ENCODE results near the gene TCF21.
"Not testable (repeated sequence)": the region's sequence is repeated elsewhere in the genome, so short reads cannot be mapped to it uniquely, and the experiment has no call there.

Gene TCF21

DNA sequence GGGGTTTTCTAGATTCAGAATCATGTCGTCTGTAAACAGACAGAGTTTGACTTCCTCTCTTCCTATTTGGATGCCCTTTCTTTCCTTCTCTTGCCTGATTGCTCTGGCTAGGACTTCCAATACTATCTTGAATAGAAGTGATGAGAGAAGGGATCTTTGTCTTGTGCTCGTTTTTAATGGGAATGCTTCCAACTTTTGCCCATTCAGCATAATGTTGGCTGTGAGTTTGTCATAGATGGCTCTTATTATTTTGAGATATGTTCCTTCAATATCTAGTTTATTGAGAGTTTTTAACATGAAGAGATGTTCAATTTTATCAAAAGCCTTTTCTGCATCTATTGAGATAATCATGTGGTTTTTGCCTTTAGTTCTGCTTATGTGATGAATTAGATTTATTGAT, 27.6 kb upstream of the TCF21 start:
- not testable (repeated sequence) for H3K9me3 ChIP-seq (ENCODE audit: control insufficient read depth in 1 of 2, low read length in 2 of 2); H3K4me3 ChIP-seq (ENCODE audit: low read depth in 1 of 2, low read length in 2 of 2); H3K27me3 ChIP-seq (ENCODE audit: control insufficient read depth in 1 of 2, insufficient read depth in 2 of 2, low read length in 2 of 2)

DNA sequence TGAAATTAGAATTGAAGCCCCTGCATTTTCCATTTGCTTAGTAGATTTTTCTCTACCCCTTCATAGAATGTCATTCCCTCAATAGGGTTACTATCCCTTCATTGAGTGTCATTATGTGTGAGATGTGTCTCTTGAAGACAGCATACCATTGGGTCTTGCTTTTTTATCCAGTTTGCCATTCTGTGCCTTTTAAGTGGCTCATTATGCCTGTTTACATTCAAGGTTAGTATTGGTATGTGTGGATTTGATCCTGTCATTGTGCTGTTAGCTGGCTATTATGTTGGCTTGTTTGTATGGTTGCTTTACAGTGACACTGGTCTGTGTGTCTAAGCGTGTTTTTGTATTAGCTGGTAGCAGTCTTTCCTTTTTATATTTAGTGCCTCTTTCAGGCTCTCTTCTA, 25.7 kb upstream of the TCF21 start:
- no peaks in the 10 kb centered on the region for H3K27me3 ChIP-seq (ENCODE audit: control insufficient read depth in 1 of 2, insufficient read depth in 2 of 2, low read length in 2 of 2)
- H3K4me3 ChIP-seq (ENCODE audit: low read depth in 1 of 2, low read length in 2 of 2), result no peak overlapping the region
- no peaks in the 10 kb centered on the region for H3K4me1 ChIP-seq (ENCODE audit: control insufficient read depth in 1 of 2, insufficient read depth in 2 of 2, low read length in 2 of 2)
- H3K27ac ChIP-seq (ENCODE audit: low read depth, low read length), result no peak overlapping the region
- peaks cover 0 to 9% of the 10 kb centered on the region in 2 donors for H3K9me3 ChIP-seq (ENCODE audit: control insufficient read depth in 1 of 2, low read length in 2 of 2)
- no peaks in the 10 kb centered on the region for H3K36me3 ChIP-seq (ENCODE audit: control insufficient read depth in 1 of 2, insufficient read depth in 2 of 2, low read length in 2 of 2)
- H3K9ac ChIP-seq (ENCODE audit: low read depth in 1 of 2, low read length in 2 of 2), result no peak overlapping the region

More for the DNA sequence above, 27.6 kb upstream of the TCF21 start:
- H3K9ac ChIP-seq (ENCODE audit: low read depth in 1 of 2, low read length in 2 of 2); H3K36me3 ChIP-seq (ENCODE audit: control insufficient read depth in 1 of 2, insufficient read depth in 2 of 2, low read length in 2 of 2); H3K27ac ChIP-seq (ENCODE audit: low read depth, low read length); H3K4me1 ChIP-seq (ENCODE audit: control insufficient read depth in 1 of 2, insufficient read depth in 2 of 2, low read length in 2 of 2): not testable (repeated sequence)

DNA sequence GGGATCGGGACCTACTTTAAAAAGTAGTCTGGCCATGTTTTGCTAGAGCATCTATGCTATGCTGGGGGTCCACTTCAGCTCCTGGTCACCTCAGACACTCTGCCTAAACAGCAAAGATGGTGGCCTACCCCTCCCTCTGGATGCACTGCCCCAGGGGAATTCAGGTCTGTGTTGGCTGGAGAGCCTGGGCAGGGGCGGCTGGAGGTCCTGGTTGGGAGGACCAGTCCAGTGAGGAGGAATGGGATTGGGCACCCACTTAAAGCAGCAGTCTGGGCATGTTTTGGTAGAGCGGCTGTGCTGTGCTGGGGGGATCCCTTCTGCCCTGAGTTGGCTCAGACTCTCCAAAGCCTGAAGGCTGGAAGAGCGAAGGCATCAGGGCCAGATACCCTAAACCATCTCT, 23.2 kb upstream of the TCF21 start:
- Histone ChIP-seq H3K36me3 (ENCODE audit: control insufficient read depth in 1 of 2, insufficient read depth in 2 of 2, low read length in 2 of 2) (no peaks in the 10 kb centered on the region), H3K9me3 (ENCODE audit: control insufficient read depth in 1 of 2, low read length in 2 of 2) (peaks cover 0 to 9% of the 10 kb centered on the region in 2 donors), H3K4me3 (ENCODE audit: low read depth in 1 of 2, low read length in 2 of 2) (no peak overlapping the region), H3K27me3 (ENCODE audit: control insufficient read depth in 1 of 2, insufficient read depth in 2 of 2, low read length in 2 of 2) (no peaks in the 10 kb centered on the region), H3K4me1 (ENCODE audit: control insufficient read depth in 1 of 2, insufficient read depth in 2 of 2, low read length in 2 of 2) (no peaks in the 10 kb centered on the region), H3K9ac (ENCODE audit: low read depth in 1 of 2, low read length in 2 of 2) (no peak overlapping the region), H3K27ac (ENCODE audit: low read depth, low read length) (no peak overlapping the region)

DNA sequence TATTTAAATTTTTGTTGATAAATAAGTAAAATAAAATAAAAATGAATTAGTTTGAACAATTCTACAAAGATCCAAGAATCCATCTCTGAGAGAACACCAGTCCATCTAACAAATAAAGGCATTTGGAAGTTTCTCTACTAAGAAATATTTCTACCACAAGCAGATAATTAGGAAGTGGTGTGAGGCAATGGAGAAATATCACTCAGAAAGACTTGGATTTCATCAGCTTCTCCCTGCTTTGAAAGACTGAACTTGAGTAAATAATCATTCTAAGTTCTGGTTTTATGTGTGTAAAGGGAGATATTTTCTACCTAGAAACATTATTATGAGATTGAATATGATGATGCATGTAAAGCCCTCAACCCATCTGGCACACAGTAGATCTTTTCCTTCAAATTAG, 17.8 kb upstream of the TCF21 start:
- no peaks in the 10 kb centered on the region for H3K9me3 ChIP-seq (ENCODE audit: control insufficient read depth in 1 of 2, low read length in 2 of 2)
- H3K27ac ChIP-seq (ENCODE audit: low read depth, low read length), result no peak overlapping the region
- no peak overlapping the region for H3K9ac ChIP-seq (ENCODE audit: low read depth in 1 of 2, low read length in 2 of 2)
- H3K4me3 ChIP-seq (ENCODE audit: low read depth in 1 of 2, low read length in 2 of 2), result no peak overlapping the region
- H3K36me3 ChIP-seq (ENCODE audit: control insufficient read depth in 1 of 2, insufficient read depth in 2 of 2, low read length in 2 of 2), result no peaks in the 10 kb centered on the region
- no peaks in the 10 kb centered on the region for H3K4me1 ChIP-seq (ENCODE audit: control insufficient read depth in 1 of 2, insufficient read depth in 2 of 2, low read length in 2 of 2)
- H3K27me3 ChIP-seq (ENCODE audit: control insufficient read depth in 1 of 2, insufficient read depth in 2 of 2, low read length in 2 of 2), result no peaks in the 10 kb centered on the region

DNA sequence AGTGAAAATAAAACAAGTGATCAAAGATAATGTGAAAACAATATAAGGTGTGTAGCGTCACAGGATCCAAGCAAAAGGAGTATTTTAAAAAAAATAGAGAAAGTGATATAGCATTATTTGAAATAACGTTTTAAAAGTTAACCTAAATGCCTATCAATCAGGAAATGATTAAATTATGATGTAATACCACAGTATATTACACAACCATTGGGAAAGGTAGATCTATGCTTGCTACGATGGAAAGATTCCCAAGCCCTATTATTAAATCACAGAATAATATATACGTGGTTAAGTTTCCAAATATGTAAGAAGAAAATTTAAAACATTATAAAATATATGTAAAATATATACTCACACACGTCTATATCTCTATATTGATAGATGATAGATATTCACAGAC, 15.4 kb upstream of the TCF21 start:
- Histone ChIP-seq H3K9ac (ENCODE audit: low read depth in 1 of 2, low read length in 2 of 2) (no peak overlapping the region), H3K9me3 (ENCODE audit: control insufficient read depth in 1 of 2, low read length in 2 of 2) (no peaks in the 10 kb centered on the region), H3K4me1 (ENCODE audit: control insufficient read depth in 1 of 2, insufficient read depth in 2 of 2, low read length in 2 of 2) (no peaks in the 10 kb centered on the region)

DNA sequence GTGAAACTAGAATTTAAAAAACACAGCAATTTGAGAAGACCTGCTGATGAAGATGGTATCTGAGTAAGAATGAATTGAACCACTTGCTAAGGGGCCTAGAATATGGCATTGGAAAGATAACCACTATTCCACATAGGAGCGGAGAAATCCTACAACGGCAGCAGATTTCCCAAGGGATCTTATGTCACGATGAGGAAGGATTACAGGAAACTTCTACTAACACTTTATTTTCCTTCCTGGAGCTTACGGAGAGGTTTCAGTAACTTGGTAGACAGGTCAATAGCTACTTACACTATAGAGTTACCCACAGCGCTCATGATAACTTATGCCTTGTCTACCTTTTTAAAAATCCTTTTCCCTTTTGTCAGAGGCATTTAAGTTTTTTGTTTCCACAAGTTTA, 11.8 kb upstream of the TCF21 start:
- no peaks in the 10 kb centered on the region for H3K4me1 ChIP-seq (ENCODE audit: control insufficient read depth in 1 of 2, insufficient read depth in 2 of 2, low read length in 2 of 2)
- H3K9ac ChIP-seq (ENCODE audit: low read depth in 1 of 2, low read length in 2 of 2), result no peak overlapping the region
- H3K27ac ChIP-seq (ENCODE audit: low read depth, low read length), result no peak overlapping the region
- H3K9me3 ChIP-seq (ENCODE audit: control insufficient read depth in 1 of 2, low read length in 2 of 2), result no peaks in the 10 kb centered on the region
- H3K36me3 ChIP-seq (ENCODE audit: control insufficient read depth in 1 of 2, insufficient read depth in 2 of 2, low read length in 2 of 2), result no peaks in the 10 kb centered on the region
- peaks cover 0 to 6% of the 10 kb centered on the region in 2 donors for H3K27me3 ChIP-seq (ENCODE audit: control insufficient read depth in 1 of 2, insufficient read depth in 2 of 2, low read length in 2 of 2)
- no peak overlapping the region for H3K4me3 ChIP-seq (ENCODE audit: low read depth in 1 of 2, low read length in 2 of 2)

More for the DNA sequence above, 15.4 kb upstream of the TCF21 start:
- Histone ChIP-seq H3K36me3 (ENCODE audit: control insufficient read depth in 1 of 2, insufficient read depth in 2 of 2, low read length in 2 of 2) (no peaks in the 10 kb centered on the region), H3K27me3 (ENCODE audit: control insufficient read depth in 1 of 2, insufficient read depth in 2 of 2, low read length in 2 of 2) (no peaks in the 10 kb centered on the region), H3K27ac (ENCODE audit: low read depth, low read length) (no peak overlapping the region), H3K4me3 (ENCODE audit: low read depth in 1 of 2, low read length in 2 of 2) (no peak overlapping the region)

DNA sequence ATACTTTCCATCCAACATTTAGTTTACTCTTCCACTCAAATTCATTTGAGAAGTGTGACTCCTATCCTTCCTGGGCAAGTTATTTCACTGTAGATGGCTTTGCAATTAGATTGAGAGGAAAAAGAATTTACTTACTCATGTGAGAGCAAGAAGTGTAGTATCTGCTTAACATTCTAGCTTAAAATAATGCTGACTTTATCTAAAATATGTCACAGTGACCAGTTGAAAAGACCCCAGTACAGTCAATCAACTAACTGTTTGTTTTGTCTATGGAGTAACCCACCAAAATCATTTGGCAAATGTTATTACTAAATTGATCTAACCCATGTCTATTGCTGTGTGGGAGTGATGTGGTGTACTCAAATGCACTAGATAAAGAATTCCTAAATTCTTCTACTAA, 8.9 kb upstream of the TCF21 start:
- no peak overlapping the region for H3K9ac ChIP-seq (ENCODE audit: low read depth in 1 of 2, low read length in 2 of 2)
- H3K4me3 ChIP-seq (ENCODE audit: low read depth in 1 of 2, low read length in 2 of 2), result no peak overlapping the region

DNA sequence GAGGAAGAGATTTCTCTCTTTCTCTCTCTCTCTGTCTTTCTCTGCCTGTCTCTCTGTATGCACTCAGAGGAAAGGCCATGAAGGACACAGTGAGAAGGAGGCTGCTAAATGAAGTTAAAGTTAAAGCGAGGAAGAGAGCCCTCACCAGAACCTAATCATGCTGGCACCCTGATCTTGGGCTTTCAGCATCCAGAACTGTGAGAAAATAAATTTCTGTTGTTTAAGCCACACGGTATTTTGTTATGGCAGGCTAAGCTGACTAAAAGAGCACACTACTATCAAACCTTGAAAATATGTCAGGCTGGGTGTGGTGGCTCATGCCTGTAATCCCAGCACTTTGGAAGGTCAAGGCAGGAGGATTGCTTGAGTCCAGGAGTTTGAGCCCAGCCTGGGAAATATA, 8.0 kb upstream of the TCF21 start:
- Histone ChIP-seq H3K27me3 (ENCODE audit: control insufficient read depth in 1 of 2, insufficient read depth in 2 of 2, low read length in 2 of 2) (peaks cover 0 to 10% of the 10 kb centered on the region in 2 donors), H3K4me3 (ENCODE audit: low read depth in 1 of 2, low read length in 2 of 2) (no peak overlapping the region), H3K4me1 (ENCODE audit: control insufficient read depth in 1 of 2, insufficient read depth in 2 of 2, low read length in 2 of 2) (no peaks in the 10 kb centered on the region), H3K9ac (ENCODE audit: low read depth in 1 of 2, low read length in 2 of 2) (no peak overlapping the region), H3K36me3 (ENCODE audit: control insufficient read depth in 1 of 2, insufficient read depth in 2 of 2, low read length in 2 of 2) (no peaks in the 10 kb centered on the region), H3K27ac (ENCODE audit: low read depth, low read length) (no peak overlapping the region), H3K9me3 (ENCODE audit: control insufficient read depth in 1 of 2, low read length in 2 of 2) (no peaks in the 10 kb centered on the region)

More for the DNA sequence above, 8.9 kb upstream of the TCF21 start:
- H3K36me3 ChIP-seq (ENCODE audit: control insufficient read depth in 1 of 2, insufficient read depth in 2 of 2, low read length in 2 of 2), result no peaks in the 10 kb centered on the region
- peaks cover 0 to 8% of the 10 kb centered on the region in 2 donors for H3K27me3 ChIP-seq (ENCODE audit: control insufficient read depth in 1 of 2, insufficient read depth in 2 of 2, low read length in 2 of 2)
- H3K27ac ChIP-seq (ENCODE audit: low read depth, low read length), result no peak overlapping the region
- no peaks in the 10 kb centered on the region for H3K4me1 ChIP-seq (ENCODE audit: control insufficient read depth in 1 of 2, insufficient read depth in 2 of 2, low read length in 2 of 2)
- no peaks in the 10 kb centered on the region for H3K9me3 ChIP-seq (ENCODE audit: control insufficient read depth in 1 of 2, low read length in 2 of 2)

DNA sequence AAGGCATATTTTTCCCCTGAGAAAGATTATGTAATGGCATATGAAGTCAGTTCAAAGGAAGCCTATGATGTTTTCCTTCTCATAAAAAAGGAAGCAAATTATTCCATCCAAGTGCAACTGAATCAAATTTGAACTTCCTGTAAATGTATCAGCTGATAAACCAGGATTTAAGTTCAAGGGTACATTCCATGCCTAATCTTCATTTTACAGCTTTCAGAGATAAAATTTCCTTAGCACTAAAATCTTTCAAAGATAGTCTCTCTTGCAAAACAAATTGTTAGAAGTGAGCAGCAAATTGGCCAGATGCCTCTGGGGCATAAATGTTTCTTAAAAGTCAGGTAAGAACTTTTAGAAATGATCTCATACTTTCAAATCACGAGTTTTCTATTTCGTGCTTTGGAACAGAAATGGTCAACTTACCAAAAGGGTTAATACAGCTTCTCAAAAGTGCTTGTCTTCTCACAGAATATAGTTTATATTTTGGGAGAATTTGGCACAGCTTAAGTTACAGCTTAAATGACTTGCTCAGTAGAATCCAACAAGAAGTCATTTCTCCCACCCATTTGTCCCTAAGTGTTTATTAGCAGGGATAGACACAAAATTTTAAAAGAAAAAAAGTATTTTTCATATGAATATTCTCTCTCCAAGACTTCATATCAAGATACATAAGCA, 2.7 kb upstream of the TCF21 start:
- H3K27me3 ChIP-seq (ENCODE audit: control insufficient read depth in 1 of 2, insufficient read depth in 2 of 2, low read length in 2 of 2), result peaks cover 30 to 46% of the 10 kb centered on the region in 2 donors
- no peak overlapping the region for H3K9ac ChIP-seq (ENCODE audit: low read depth in 1 of 2, low read length in 2 of 2)
- peaks cover 0 to 3% of the 10 kb centered on the region in 2 donors for H3K4me1 ChIP-seq (ENCODE audit: control insufficient read depth in 1 of 2, insufficient read depth in 2 of 2, low read length in 2 of 2)
- H3K4me3 ChIP-seq (ENCODE audit: low read depth in 1 of 2, low read length in 2 of 2), result no peak overlapping the region
- H3K36me3 ChIP-seq (ENCODE audit: control insufficient read depth in 1 of 2, insufficient read depth in 2 of 2, low read length in 2 of 2), result no peaks in the 10 kb centered on the region
- no peak overlapping the region for H3K27ac ChIP-seq (ENCODE audit: low read depth, low read length)
- H3K9me3 ChIP-seq (ENCODE audit: control insufficient read depth in 1 of 2, low read length in 2 of 2), result no peaks in the 10 kb centered on the region

DNA sequence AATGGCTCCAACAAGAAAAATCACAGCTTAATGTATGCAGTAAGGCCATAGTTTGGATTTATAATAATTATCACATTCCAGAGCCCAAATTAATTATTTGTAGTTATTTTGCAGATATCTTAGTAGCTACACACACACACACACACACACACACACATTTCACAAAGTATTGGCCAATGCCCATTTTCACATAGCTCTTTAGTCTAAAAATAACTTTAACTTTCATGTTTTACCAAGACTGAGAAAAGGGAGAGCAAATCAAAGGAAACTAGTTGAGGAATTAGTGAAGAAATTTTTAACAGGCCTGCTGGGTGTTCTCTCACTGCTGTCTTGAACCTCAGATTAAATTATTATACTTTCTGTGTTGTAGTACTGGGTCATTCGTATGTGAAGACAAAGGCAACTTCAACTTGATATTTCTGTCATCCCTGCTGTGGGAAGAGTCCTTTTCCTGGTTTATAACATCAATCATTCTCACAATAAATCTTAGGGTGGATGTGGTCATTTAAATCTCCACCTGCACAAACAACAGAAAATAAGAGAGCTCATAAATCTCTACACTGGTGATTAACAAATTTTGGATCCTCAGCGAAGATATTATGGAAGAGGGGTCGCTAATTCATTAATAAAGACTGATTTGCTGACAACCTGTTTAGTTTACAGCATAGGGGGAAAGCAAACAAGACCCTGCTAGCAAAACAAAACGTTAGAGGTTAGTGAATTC, 1.6 kb upstream of the TCF21 start:
- no peaks in the 10 kb centered on the region for H3K9me3 ChIP-seq (ENCODE audit: control insufficient read depth in 1 of 2, low read length in 2 of 2)
- no peaks in the 10 kb centered on the region for H3K36me3 ChIP-seq (ENCODE audit: control insufficient read depth in 1 of 2, insufficient read depth in 2 of 2, low read length in 2 of 2)
- no peak overlapping the region for H3K27ac ChIP-seq (ENCODE audit: low read depth, low read length)
- H3K4me3 ChIP-seq (ENCODE audit: low read depth in 1 of 2, low read length in 2 of 2), result no peak overlapping the region
- H3K9ac ChIP-seq (ENCODE audit: low read depth in 1 of 2, low read length in 2 of 2), result no peak overlapping the region
- peaks cover 0 to 5% of the 10 kb centered on the region in 2 donors for H3K4me1 ChIP-seq (ENCODE audit: control insufficient read depth in 1 of 2, insufficient read depth in 2 of 2, low read length in 2 of 2)
- peaks cover 36 to 55% of the 10 kb centered on the region in 2 donors for H3K27me3 ChIP-seq (ENCODE audit: control insufficient read depth in 1 of 2, insufficient read depth in 2 of 2, low read length in 2 of 2)

Data from duodenal mucosa (tissue), 2 donors.